Activated B cell treated with CpG ODN at 0.5 μM for 24 hours (primary cell): ENCODE data around the gene CRMP1. TPM values are rescaled to one million over a fixed set of nuclear protein-coding genes. Genes with fewer than 3 reads are reported as not detected.

ENCODE experiments used
- ATAC-seq: fragments of 200-7000 bp; cut with Tn5 transposase; one replicate; pipeline ENCODE4 v1.10.0; 2021; ENCODE audit warnings: low read depth, mild to moderate bottlenecking, moderate library complexity
- CTCF ChIA-PET: fragments of 350-600 bp; sonication (Branson Sonifier 250); formaldehyde crosslinking; loops from one replicate; lab custom pipeline; 2021; ENCODE audit warnings: antibody characterized with exemption; lab: Charles Lee
- POLR2A ChIA-PET: fragments of 350-600 bp; sonication (Branson Sonifier 250); formaldehyde crosslinking; loops from one replicate; lab custom pipeline; 2021; ENCODE audit warnings: antibody characterized with exemption; lab: Charles Lee
- DNase-seq: peaks from one replicate; pipeline ENCODE4 v3.0.0; 2022
- H3K27ac Mint-ChIP-seq: one replicate; pipeline ENCODE4 v1.8.0; 2020; ENCODE audit warnings: mixed read lengths
- H3K27me3 Mint-ChIP-seq: one replicate; pipeline ENCODE4 v1.8.0; 2021; ENCODE audit warnings: mixed read lengths
- H3K36me3 Mint-ChIP-seq: one replicate; pipeline ENCODE4 v1.8.0; 2021; ENCODE audit warnings: low read depth, mixed read lengths
- H3K4me1 Mint-ChIP-seq: one replicate; pipeline ENCODE4 v1.8.0; 2021; ENCODE audit warnings: mixed read lengths
- H3K4me3 Mint-ChIP-seq: one replicate; pipeline ENCODE4 v1.8.0; 2020; ENCODE audit warnings: mild to moderate bottlenecking, mixed read lengths
- H3K9me3 Mint-ChIP-seq: one replicate; pipeline ENCODE4 v1.8.0; 2020; ENCODE audit warnings: mixed read lengths
- CTCF ChIP-seq: fragments of 200-600 bp; IDR thresholded peaks from one replicate; pipeline ENCODE4 v1.8.0; 2022; ENCODE audit warnings: antibody characterized with exemption, mild to moderate bottlenecking
- intact Hi-C: fragments of 100-400 bp; cut with micrococcal nuclease; formaldehyde crosslinking; loops from one replicate; pipeline ENCODE4 v1.15.1; 2024
- total RNA-seq: library from RNA; stranded (reverse); gene quantifications from 2 replicates; pipeline ENCODE4 v1.2.3, GENCODE V29; 2022

The CRMP1 gene
- total RNA-seq, 1 donor from 2014 or later, result 0.09 TPM

GRCh38 chr4:5913454-5913853 lies 20.6 kb upstream of the CRMP1 start:
- Mint-ChIP-seq H3K4me3 (no peak overlapping the region), H3K27ac (no peak overlapping the region), H3K27me3 (peaks cover 7% of the 10 kb centered on the region), H3K4me1 (peaks cover 13% of the 10 kb centered on the region), H3K36me3 (no peaks in the 10 kb centered on the region), H3K9me3 (peaks cover 11% of the 10 kb centered on the region)
- intact Hi-C loops, result no loop called here
- ChIA-PET CTCF (no interaction called here), POLR2A (no interaction called here)
- no peak for DNase-seq
- no peak for ATAC-seq
- TF ChIP-seq CTCF, result no peak

GRCh38 chr4:5912614-5913019 lies 19.7 kb upstream of the CRMP1 start:
- H3K9me3 Mint-ChIP-seq, result peaks cover 15% of the 10 kb centered on the region
- no peaks in the 10 kb centered on the region for H3K36me3 Mint-ChIP-seq
- H3K4me1 Mint-ChIP-seq, result peaks cover 12% of the 10 kb centered on the region
- no peak overlapping the region for H3K27ac Mint-ChIP-seq
- intact Hi-C loops, result no loop called here
- no peak overlapping the region for H3K4me3 Mint-ChIP-seq
- ATAC-seq (no peak), DNase-seq (no peak)
- no peak for TF ChIP-seq CTCF
- peaks cover 9% of the 10 kb centered on the region for H3K27me3 Mint-ChIP-seq
- ChIA-PET POLR2A (no interaction called here), CTCF (no interaction called here)

- Mint-ChIP-seq H3K4me3 (no peak overlapping the region), H3K4me1 (no peaks in the 10 kb centered on the region), H3K27ac (no peak overlapping the region), H3K9me3 (peaks cover 18% of the 10 kb centered on the region), H3K27me3 (peaks cover 11% of the 10 kb centered on the region), H3K36me3 (no peaks in the 10 kb centered on the region)
- ChIA-PET POLR2A (no interaction called here), CTCF (no interaction called here)
- intact Hi-C loops, result no loop called here
- DNase-seq (no peak), ATAC-seq (no peak)
- TF ChIP-seq CTCF, result no peak
These were observed 16.1 kb upstream of the CRMP1 start for GRCh38 chr4:5908876-5909427.

- DNase-seq (no peak), ATAC-seq (no peak)
- no peak for TF ChIP-seq CTCF
- no peak overlapping the region for H3K4me3 Mint-ChIP-seq
- no peaks in the 10 kb centered on the region for H3K4me1 Mint-ChIP-seq
- intact Hi-C loops, result no loop called here
- H3K36me3 Mint-ChIP-seq, result no peaks in the 10 kb centered on the region
- ChIA-PET POLR2A (no interaction called here), CTCF (no interaction called here)
- peaks cover 6% of the 10 kb centered on the region for H3K27me3 Mint-ChIP-seq
- H3K9me3 Mint-ChIP-seq, result peaks cover 13% of the 10 kb centered on the region
- H3K27ac Mint-ChIP-seq, result no peak overlapping the region
These were observed 13.3 kb upstream of the CRMP1 start for GRCh38 chr4:5906191-5906590.

- ChIA-PET POLR2A (no interaction called here), CTCF (no interaction called here)
- H3K27ac Mint-ChIP-seq, result no peak overlapping the region
- DNase-seq, result no peak
- TF ChIP-seq CTCF, result no peak
- no peaks in the 10 kb centered on the region for H3K4me1 Mint-ChIP-seq
- intact Hi-C loops, result no loop called here
- H3K4me3 Mint-ChIP-seq, result no peak overlapping the region
- H3K9me3 Mint-ChIP-seq, result peaks cover 11% of the 10 kb centered on the region
- H3K27me3 Mint-ChIP-seq, result peaks cover 7% of the 10 kb centered on the region
- ATAC-seq, result no peak
- no peaks in the 10 kb centered on the region for H3K36me3 Mint-ChIP-seq
These were observed 12.8 kb upstream of the CRMP1 start for GRCh38 chr4:5905714-5906113.
